Stimulated activated CD8-positive, alpha-beta memory T cell treated with anti-CD3 and anti-CD28 coated beads, Interleukin-15, amount 100 ng/mL, for 1 hour (primary cell): ENCODE data around the gene EMC8.
"Not testable (repeated sequence)": the region's sequence is repeated elsewhere in the genome, so short reads cannot be mapped to it uniquely, and the experiment has no call there.

Experiments used
- DNase-seq: peaks from one replicate; pipeline ENCODE4 v3.0.0-alpha.2; 2020; ENCODE audit warnings: low read depth

The EMC8 gene

DNA sequence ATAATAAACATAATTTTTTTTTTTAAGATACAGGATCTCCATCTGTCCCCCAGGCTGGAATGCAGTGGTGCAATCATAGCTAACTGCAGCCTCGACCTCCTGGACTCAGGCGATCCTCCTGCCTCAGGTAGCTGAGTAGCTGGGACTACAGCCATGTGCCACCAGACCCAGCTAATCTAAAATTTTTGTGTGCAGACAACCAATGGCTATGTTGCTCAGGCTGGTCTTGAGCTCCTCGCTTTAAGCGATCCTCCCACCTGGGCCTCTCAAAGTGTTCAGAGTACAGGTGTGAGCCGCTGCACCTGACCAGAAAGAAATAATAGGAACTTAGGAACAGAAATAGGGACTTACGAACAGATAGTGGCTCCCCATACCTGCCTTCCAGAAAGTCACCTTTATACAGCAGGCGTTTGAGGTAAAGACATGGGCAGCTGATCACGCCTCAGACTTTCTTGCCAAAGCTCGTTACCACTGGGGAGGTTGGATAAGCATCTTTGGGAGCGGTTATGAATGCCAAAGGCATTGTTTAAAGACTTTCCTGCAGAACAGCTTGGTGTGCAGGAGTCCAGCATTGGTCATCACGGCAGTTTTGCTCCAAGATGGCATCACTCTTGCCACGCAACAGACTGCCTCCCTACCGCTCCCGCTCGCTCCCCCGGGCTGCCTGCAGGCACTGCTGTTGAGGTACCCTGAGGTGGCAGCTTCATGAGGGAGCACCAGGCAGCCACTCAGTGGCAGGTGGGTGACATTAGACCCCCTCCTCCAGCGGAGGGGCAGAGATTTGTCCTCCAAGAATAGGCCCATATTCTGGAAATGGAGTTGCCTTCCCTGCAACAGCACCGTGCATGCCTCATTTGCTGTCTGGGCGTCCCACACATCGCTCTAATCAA is 13.7 kb upstream of the EMC8 start:
- DNase-seq, result no peak

- no peak for DNase-seq
These were observed 12.9 kb upstream of the EMC8 start for GRCh38 chr16:85812031-85812807.

DNA sequence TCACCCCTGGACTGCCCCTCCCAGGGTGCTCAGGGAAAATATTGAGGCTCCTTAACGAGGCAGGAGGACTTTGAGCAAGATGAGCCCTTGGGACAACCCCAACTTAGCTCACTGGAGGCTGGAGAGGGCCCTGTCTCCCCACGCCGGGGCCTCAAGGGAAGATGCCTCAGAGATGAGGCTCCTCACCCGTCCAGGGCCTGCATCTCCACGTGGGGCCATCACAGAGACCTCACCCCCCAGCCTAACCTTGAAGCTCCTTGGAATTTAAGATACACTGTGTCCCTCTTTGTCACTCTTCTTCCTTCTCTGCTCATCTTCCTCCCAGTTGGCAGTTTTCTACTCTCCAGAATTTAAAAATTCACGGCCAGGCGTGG is 11.4 kb upstream of the EMC8 start:
- no peak for DNase-seq

DNA sequence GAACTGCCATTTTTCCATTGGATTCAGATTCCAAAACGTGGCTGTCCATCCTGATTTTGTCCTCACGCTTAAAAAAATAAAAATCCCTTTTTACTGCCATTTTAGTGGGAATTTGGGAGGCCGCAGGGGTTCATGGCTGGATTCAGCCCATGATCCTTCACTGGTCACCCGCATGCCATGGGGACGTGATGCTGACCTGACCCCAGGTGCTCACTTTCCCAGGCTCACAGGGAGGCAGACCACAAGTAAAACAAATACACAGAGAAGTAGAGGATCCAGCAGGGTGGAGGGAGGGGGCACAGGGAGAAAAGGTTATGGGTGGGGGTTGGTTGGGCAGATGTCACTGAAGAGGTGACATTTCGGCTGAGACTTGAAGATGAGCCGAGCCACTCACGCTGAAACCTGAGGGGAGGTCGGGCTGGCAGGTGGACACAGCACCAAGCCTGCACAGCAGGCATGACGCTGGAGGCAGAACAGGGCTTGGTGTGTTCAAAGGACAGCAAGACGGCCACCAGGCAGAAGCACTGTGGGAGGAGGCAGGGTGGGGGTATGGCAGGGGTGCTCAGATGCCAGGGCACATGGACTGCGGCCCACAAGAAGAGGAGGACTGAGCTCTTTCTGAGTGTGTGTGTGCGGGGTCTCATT is 10.9 kb upstream of the EMC8 start:
- no peak for DNase-seq

GRCh38 chr16:85809645-85810044 is 10.3 kb upstream of the EMC8 start:
- no peak for DNase-seq

DNA sequence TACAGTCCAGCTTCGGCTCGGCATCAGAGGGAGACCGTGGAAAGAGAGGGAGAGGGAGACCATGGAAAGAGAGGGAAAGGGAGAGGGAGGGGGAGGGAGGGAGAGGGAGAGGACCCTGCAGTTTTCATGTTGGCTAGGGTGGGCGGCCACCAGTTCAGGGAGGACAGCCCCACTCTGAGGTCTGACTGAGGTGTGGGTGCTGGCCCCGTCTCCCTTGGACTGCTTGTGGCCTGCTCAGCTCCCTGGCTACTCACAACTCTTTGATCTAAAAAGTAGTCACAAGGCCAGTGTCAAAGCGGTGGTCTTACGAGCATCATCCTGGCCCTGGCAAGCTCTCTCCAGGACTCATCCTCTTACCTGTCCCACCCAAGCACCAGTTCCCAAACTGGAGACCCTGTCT is 9.6 kb upstream of the EMC8 start:
- no peak for DNase-seq

- DNase-seq, result not testable (repeated sequence)
These were observed 8.8 kb upstream of the EMC8 start for GRCh38 chr16:85808104-85808503.

- not testable (repeated sequence) for DNase-seq
These were observed 8.0 kb upstream of the EMC8 start for GRCh38 chr16:85807340-85807739.

- DNase-seq, result no peak
These were observed 7.2 kb upstream of the EMC8 start for GRCh38 chr16:85806539-85806938.

- no peak for DNase-seq
These were observed 6.2 kb upstream of the EMC8 start for GRCh38 chr16:85805442-85806045.

- DNase-seq, result no peak
These were observed 4.2 kb upstream of the EMC8 start for GRCh38 chr16:85803570-85803969.

GRCh38 chr16:85800321-85800669 is 951 bp upstream of the EMC8 start:
- no peak for DNase-seq

GRCh38 chr16:85798901-85799496 is 345 bp downstream of the EMC8 start:
- no peak for DNase-seq

GRCh38 chr16:85798283-85798776 is 1.0 kb downstream of the EMC8 start:
- DNase-seq, result no peak

DNA sequence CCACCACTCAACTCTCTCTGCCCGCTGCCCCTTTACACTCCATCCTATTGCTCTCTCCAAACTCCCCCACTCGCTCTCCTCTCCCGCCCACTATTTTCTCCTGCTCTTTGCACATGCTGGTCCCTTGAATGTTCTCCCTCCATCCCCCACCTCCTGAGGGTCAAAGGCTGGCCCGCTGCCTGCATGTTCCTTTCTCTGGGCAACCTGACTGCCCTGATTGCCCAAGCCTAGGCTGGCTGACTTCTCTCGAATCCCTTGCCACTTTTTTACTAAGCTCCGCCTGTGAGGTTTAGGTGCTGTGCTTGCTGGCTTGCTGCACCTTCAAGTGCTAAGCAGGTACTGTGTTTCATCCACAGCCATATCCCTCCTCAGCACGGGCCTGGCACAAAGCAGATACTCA is 2.7 kb downstream of the EMC8 start:
- no peak for DNase-seq

GRCh38 chr16:85796152-85796551 is 3.2 kb downstream of the EMC8 start:
- no peak for DNase-seq

GRCh38 chr16:85794696-85795095 is 4.6 kb downstream of the EMC8 start:
- DNase-seq, result no peak

GRCh38 chr16:85793662-85794298 is 5.6 kb downstream of the EMC8 start:
- no peak for DNase-seq

- no peak for DNase-seq
These were observed 9.6 kb downstream of the EMC8 start for GRCh38 chr16:85789773-85790172.

DNA sequence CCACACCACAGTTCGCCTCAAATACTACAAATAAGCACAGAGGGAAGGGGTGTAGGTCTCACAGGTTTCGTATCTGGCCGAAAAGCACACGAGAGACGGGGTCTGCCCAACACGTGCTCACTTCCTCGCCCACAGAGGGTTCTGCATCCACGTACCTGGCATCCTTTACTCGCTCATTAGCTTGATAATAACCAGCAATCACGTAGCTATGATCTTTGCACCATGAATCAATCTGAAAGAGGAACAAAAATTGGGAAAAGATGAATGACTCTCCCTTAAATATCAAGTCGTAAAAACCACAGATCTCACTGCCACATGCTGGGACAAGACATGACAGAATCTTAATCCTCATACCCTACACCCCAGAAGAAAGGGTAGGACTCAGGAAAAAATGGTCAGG is 10.5 kb downstream of the EMC8 start:
- no peak for DNase-seq

- DNase-seq, result no peak
These were observed 13.4 kb downstream of the EMC8 start for GRCh38 chr16:85785927-85786326.
